Activated naive CD4-positive, alpha-beta T cell treated with anti-CD3 and anti-CD28 coated beads, Interleukin-2, amount 10 ng/mL, durations not matched to agents 5 hours and 36 hours (primary cell): ENCODE results near the gene SLC17A6. TPM values are rescaled to one million over a fixed set of nuclear protein-coding genes. Genes with fewer than 3 reads are reported as not detected.

Source experiments
- total RNA-seq, 2 experiments: library from RNA; stranded (reverse); gene quantifications; one replicate each; pipeline ENCODE4 v1.2.3, GENCODE V29; 2021

The SLC17A6 gene
- not detected for total RNA-seq

GRCh38 chr11:22337596-22338485 lies at the start of gene SLC17A6:
SLC17A6 (plus strand) TSS chr11:22338381; CDS start chr11:22338534, 153 bp downstream.

Other genes with a start within 250 kb of the SLC17A6 start
- gene ANO5, start 145.3 kb upstream of the SLC17A6 start, total RNA-seq, result not detected